ENCODE results near the gene ALPG.
"Not testable (repeated sequence)": the region's sequence is repeated elsewhere in the genome, so short reads cannot be mapped to it uniquely, and the experiment has no call there.

ALPG gene

DNA sequence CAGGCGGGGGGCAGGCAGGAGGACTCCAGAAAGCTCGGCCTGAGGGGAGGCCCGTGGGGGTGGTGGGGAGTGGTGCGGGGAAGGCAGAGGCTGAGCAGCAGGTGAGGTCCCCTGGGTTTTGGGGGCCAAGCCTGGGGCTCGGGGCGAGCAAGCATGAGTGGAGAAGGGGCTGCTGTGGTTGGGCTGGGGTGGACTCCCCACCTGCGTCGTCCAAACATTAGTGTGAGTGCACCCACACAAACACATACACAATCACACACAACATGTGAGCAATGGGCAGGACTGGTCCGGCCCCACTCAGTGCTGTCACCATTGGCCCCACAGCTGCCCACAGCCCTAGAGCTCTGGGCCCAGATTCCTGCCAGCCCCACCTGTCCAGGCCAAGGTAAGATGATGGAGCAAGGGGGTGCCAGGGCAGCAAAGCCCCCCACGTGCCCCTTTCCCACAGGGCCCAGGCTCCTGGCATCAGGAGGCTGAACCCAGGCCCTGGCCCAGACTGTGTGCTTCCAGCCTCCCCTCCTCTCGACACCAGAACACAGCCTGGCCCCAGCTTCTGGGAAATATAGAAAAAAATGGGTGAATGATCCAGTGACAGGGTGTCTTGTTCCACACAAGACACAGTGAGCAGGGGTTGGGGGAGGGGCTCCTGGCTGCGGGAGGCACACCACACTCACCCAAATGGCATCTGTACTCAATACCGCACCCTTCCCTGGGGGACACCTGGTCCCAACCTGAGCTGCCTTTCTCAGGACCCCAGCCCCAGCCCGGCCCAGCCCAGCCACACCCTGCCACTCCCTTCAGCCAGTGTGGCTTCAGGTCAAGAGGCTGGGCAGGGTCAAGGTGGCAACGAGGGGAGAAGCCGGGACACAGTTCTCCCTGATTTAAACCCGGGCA lies 28.6 kb upstream of the ALPG start:
- Histone ChIP-seq H3K9ac (ENCODE audit: low read length in 2 of 2) (no peak overlapping the region), H3K27ac (ENCODE audit: low read length) (no peak overlapping the region), H3K4me3 (ENCODE audit: low read length in 2 of 2) (no peak overlapping the region), H3K27me3 (ENCODE audit: control insufficient read depth in 1 of 2, insufficient read depth in 2 of 2, low read length in 2 of 2) (peaks cover 8 to 10% of the 10 kb centered on the region in 2 donors), H3K4me1 (ENCODE audit: control insufficient read depth, insufficient read depth, low read length) (no peaks in the 10 kb centered on the region), H3K9me3 (ENCODE audit: control insufficient read depth in 2 of 2, low read length in 2 of 2) (no peaks in the 10 kb centered on the region), H3K36me3 (ENCODE audit: control insufficient read depth in 2 of 2, insufficient read depth in 2 of 2, low read length in 2 of 2) (no peaks in the 10 kb centered on the region)

DNA sequence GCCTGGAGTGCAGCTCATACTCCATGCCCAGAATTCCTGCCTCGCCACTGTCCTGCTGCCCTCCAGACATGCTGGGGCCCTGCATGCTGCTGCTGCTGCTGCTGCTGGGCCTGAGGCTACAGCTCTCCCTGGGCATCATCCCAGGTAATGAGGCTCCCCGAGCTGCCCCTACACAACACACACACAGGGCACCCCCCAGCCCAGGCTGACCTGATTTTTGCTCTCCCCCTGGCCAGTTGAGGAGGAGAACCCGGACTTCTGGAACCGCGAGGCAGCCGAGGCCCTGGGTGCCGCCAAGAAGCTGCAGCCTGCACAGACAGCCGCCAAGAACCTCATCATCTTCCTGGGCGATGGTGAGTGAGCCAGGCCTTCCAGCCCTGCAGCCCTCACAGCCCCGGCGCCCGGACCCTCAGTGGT lies 27.9 kb upstream of the ALPG start, which contains the start of gene ALPP:
Gene ALPP (plus strand): TSS at position 17 of the 417 bp plus-strand sequence. CDS start 52 bp downstream, at position 69.
- not testable (repeated sequence) for H3K27me3 ChIP-seq (ENCODE audit: control insufficient read depth in 1 of 2, insufficient read depth in 2 of 2, low read length in 2 of 2); H3K9ac ChIP-seq (ENCODE audit: low read length in 2 of 2); H3K4me3 ChIP-seq (ENCODE audit: low read length in 2 of 2); H3K9me3 ChIP-seq (ENCODE audit: control insufficient read depth in 2 of 2, low read length in 2 of 2); H3K4me1 ChIP-seq (ENCODE audit: control insufficient read depth, insufficient read depth, low read length); H3K36me3 ChIP-seq (ENCODE audit: control insufficient read depth in 2 of 2, insufficient read depth in 2 of 2, low read length in 2 of 2); H3K27ac ChIP-seq (ENCODE audit: low read length)

DNA sequence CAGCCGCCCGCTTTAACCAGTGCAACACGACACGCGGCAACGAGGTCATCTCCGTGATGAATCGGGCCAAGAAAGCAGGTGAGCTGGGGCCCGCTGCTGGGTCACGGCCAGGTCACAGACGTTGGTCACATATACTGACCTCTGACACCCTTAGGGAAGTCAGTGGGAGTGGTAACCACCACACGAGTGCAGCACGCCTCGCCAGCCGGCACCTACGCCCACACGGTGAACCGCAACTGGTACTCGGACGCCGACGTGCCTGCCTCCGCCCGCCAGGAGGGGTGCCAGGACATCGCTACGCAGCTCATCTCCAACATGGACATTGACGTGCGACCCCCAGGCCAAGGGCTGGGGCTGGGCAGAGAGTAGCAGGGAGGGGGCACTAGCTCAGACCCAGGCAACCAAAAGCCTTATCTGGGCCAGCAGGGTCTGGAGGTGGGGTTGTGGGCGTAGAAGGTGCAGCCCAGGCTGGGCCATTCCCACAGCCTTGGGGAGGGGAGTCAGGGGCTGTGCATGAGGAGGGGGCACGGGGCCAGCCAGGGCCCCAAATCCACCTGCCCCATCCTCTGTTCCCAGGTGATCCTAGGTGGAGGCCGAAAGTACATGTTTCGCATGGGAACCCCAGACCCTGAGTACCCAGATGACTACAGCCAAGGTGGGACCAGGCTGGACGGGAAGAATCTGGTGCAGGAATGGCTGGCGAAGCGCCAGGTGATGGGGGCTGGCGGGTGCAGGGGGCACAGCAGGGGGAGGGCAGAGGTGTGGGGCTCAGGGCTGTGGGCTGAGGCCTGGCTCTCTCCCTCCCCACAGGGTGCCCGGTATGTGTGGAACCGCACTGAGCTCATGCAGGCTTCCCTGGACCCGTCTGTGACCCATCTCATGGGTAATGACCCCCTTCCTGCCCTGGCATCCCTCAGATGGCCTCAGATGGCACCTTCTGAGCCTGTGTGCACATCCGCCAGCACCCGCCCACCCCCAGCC lies 26.7 kb upstream of the ALPG start:
- not testable (repeated sequence) for H3K4me3 ChIP-seq (ENCODE audit: low read length in 2 of 2); H3K27ac ChIP-seq (ENCODE audit: low read length); H3K9me3 ChIP-seq (ENCODE audit: control insufficient read depth in 2 of 2, low read length in 2 of 2); H3K4me1 ChIP-seq (ENCODE audit: control insufficient read depth, insufficient read depth, low read length); H3K36me3 ChIP-seq (ENCODE audit: control insufficient read depth in 2 of 2, insufficient read depth in 2 of 2, low read length in 2 of 2); H3K9ac ChIP-seq (ENCODE audit: low read length in 2 of 2)
- H3K27me3 ChIP-seq (ENCODE audit: control insufficient read depth in 1 of 2, insufficient read depth in 2 of 2, low read length in 2 of 2) = peaks cover 10% of the 10 kb centered on the region in 2 donors

DNA sequence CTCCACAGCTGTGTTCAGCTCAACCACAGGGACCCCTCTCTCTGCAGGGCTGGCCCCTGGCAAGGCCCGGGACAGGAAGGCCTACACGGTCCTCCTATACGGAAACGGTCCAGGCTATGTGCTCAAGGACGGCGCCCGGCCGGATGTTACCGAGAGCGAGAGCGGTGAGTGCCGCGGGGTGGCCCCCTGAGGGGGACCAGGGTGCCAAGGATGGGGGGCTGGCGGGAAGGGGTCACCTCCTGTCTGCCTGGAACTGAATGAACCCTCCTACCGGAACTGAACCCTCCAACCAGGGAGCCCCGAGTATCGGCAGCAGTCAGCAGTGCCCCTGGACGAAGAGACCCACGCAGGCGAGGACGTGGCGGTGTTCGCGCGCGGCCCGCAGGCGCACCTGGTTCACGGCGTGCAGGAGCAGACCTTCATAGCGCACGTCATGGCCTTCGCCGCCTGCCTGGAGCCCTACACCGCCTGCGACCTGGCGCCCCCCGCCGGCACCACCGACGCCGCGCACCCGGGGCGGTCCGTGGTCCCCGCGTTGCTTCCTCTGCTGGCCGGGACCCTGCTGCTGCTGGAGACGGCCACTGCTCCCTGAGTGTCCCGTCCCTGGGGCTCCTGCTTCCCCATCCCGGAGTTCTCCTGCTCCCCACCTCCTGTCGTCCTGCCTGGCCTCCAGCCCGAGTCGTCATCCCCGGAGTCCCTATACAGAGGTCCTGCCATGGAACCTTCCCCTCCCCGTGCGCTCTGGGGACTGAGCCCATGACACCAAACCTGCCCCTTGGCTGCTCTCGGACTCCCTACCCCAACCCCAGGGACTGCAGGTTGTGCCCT lies 25.2 kb upstream of the ALPG start:
- H3K9me3 ChIP-seq (ENCODE audit: control insufficient read depth in 2 of 2, low read length in 2 of 2) = not testable (repeated sequence)
- peaks cover 11 to 12% of the 10 kb centered on the region in 2 donors for H3K27me3 ChIP-seq (ENCODE audit: control insufficient read depth in 1 of 2, insufficient read depth in 2 of 2, low read length in 2 of 2)

DNA sequence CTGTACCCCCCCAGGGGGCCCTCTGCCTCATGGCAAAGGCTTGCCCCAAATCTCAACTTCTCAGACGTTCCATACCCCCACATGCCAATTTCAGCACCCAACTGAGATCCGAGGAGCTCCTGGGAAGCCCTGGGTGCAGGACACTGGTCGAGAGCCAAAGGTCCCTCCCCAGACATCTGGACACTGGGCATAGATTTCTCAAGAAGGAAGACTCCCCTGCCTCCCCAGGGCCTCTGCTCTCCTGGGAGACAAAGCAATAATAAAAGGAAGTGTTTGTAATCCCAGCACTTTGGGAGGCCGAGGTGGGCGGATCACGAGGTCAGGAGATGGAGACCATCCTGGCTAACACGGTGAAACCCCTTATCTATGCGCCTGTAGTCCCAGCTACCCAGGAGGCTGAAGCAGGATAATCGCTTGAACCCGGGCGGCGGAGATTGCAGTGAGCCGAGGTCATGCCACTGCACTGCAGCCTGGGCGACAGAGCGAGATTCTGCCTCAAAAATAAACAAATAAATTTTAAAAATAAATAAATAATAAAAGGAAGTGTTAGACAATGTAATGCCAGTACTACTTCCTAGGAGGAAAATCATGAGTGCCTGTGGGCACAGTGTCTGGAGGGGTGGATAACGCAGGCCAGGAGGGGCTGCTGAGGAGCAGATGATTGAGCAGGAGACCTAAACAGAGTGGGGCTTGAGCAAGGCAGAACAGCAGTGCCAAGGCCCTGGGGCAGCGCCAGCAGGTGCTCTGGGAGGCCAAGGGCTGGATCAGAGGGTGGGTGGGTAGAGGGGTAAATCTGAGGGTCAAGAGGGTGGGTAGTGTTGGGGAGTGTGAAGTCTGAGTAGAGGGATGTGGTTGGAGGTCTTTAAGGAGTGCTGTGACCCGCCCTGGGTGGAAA lies 24.1 kb upstream of the ALPG start:
- Histone ChIP-seq H3K9me3 (ENCODE audit: control insufficient read depth in 2 of 2, low read length in 2 of 2) (no peaks in the 10 kb centered on the region), H3K4me3 (ENCODE audit: low read length in 2 of 2) (no peak overlapping the region), H3K4me1 (ENCODE audit: control insufficient read depth, insufficient read depth, low read length) (peaks cover 2% of the 10 kb centered on the region), H3K36me3 (ENCODE audit: control insufficient read depth in 2 of 2, insufficient read depth in 2 of 2, low read length in 2 of 2) (no peaks in the 10 kb centered on the region), H3K27ac (ENCODE audit: low read length) (no peak overlapping the region), H3K9ac (ENCODE audit: low read length in 2 of 2) (no peak overlapping the region), H3K27me3 (ENCODE audit: control insufficient read depth in 1 of 2, insufficient read depth in 2 of 2, low read length in 2 of 2) (peaks cover 18 to 22% of the 10 kb centered on the region in 2 donors)

More for the DNA sequence above, 25.2 kb upstream of the ALPG start:
- not testable (repeated sequence) for H3K27ac ChIP-seq (ENCODE audit: low read length); H3K36me3 ChIP-seq (ENCODE audit: control insufficient read depth in 2 of 2, insufficient read depth in 2 of 2, low read length in 2 of 2); H3K4me1 ChIP-seq (ENCODE audit: control insufficient read depth, insufficient read depth, low read length); H3K9ac ChIP-seq (ENCODE audit: low read length in 2 of 2); H3K4me3 ChIP-seq (ENCODE audit: low read length in 2 of 2)

DNA sequence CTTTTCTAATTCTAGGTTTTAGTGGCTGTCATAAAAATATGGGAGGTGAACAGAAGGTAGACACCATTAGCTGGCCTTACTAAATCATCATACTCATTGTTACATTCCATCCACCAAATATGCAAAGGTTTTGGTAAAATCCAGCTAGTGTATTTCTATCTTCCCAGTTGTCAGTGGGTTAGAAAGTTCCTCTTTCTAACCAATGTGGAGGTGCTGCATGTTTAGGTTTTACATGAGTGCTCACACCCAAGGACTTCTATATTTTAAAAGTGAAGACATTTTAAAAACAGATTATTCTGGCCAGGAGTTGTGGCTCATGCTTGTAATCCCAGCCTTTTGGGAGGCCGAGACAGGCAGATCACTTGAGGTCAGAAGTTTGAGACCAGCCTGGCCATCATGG lies 22.2 kb upstream of the ALPG start:
- H3K36me3 ChIP-seq (ENCODE audit: control insufficient read depth in 2 of 2, insufficient read depth in 2 of 2, low read length in 2 of 2) = no peaks in the 10 kb centered on the region
- H3K27me3 ChIP-seq (ENCODE audit: control insufficient read depth in 1 of 2, insufficient read depth in 2 of 2, low read length in 2 of 2) = peaks cover 26 to 35% of the 10 kb centered on the region in 2 donors
- H3K9me3 ChIP-seq (ENCODE audit: control insufficient read depth in 2 of 2, low read length in 2 of 2) = no peaks in the 10 kb centered on the region
- H3K4me1 ChIP-seq (ENCODE audit: control insufficient read depth, insufficient read depth, low read length) = peaks cover 3% of the 10 kb centered on the region
- no peak overlapping the region for H3K9ac ChIP-seq (ENCODE audit: low read length in 2 of 2)
- H3K27ac ChIP-seq (ENCODE audit: low read length) = no peak overlapping the region
- no peak overlapping the region for H3K4me3 ChIP-seq (ENCODE audit: low read length in 2 of 2)

DNA sequence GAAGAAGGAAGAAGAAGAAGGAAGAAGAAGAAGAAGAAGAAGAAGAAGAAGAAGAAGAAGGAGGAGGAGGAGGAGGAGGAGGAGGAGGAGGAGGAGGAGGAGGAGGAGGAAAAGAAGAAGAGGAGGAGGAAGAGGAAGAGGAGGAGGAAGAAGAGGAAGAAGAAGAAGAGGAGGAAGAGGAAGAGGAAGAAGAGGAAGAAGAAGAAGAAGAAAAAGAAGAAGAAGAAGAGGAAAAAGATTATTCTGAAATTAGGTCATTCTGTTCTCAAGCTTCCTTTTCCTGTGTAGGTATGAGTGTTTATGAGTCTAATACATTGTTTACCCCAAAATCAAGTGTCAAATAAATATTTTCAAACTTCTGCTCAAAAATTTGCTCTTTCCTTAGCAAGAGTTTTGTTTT lies 21.6 kb upstream of the ALPG start:
- H3K4me3 ChIP-seq (ENCODE audit: low read length in 2 of 2); H3K4me1 ChIP-seq (ENCODE audit: control insufficient read depth, insufficient read depth, low read length); H3K27ac ChIP-seq (ENCODE audit: low read length); H3K9me3 ChIP-seq (ENCODE audit: control insufficient read depth in 2 of 2, low read length in 2 of 2); H3K9ac ChIP-seq (ENCODE audit: low read length in 2 of 2); H3K36me3 ChIP-seq (ENCODE audit: control insufficient read depth in 2 of 2, insufficient read depth in 2 of 2, low read length in 2 of 2): not testable (repeated sequence)
- H3K27me3 ChIP-seq (ENCODE audit: control insufficient read depth in 1 of 2, insufficient read depth in 2 of 2, low read length in 2 of 2) = peaks cover 28 to 38% of the 10 kb centered on the region in 2 donors

DNA sequence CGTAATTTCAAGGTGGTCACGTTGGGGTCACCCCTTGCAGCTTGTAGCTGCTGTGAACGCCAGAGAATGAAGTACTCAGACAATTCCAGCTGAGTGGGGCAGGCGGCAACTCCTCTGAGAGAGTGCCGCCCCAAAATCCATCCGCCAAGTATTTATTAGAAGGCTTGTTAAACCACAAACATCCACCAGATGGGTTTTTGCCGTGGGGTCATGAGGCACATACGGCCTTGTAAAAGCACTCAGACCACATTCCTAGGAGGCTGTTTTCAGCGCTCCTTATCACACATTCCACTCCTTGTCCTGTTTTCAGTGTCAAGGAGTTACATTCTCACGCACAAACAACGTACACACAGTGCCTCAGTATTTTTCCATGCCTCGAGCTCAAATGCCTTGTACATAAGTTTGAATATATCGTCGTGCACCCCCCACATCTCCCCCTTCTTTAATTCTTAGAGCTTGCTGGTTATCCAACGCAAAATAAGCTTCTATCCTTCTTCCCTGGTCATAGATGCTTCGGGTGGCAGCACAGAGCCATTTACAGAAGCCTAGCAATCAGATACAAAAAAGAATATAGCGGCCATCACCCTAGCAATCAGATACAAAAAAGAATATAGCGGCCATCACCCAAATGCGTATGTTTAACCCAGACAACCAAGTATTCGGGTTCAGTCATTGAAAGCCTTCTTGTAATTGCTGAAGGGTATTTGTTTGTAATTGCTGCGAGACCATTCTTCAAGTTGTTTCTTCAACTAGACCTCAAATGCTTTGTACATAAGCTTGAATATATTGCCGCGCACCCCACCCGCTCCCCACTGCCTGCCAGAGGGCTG lies 20.8 kb upstream of the ALPG start:
- Histone ChIP-seq H3K4me1 (ENCODE audit: control insufficient read depth, insufficient read depth, low read length) (peaks cover 3% of the 10 kb centered on the region), H3K4me3 (ENCODE audit: low read length in 2 of 2) (no peak overlapping the region), H3K27me3 (ENCODE audit: control insufficient read depth in 1 of 2, insufficient read depth in 2 of 2, low read length in 2 of 2) (peaks cover 33 to 46% of the 10 kb centered on the region in 2 donors), H3K9ac (ENCODE audit: low read length in 2 of 2) (no peak overlapping the region), H3K36me3 (ENCODE audit: control insufficient read depth in 2 of 2, insufficient read depth in 2 of 2, low read length in 2 of 2) (no peaks in the 10 kb centered on the region), H3K27ac (ENCODE audit: low read length) (no peak overlapping the region), H3K9me3 (ENCODE audit: control insufficient read depth in 2 of 2, low read length in 2 of 2) (no peaks in the 10 kb centered on the region)

DNA sequence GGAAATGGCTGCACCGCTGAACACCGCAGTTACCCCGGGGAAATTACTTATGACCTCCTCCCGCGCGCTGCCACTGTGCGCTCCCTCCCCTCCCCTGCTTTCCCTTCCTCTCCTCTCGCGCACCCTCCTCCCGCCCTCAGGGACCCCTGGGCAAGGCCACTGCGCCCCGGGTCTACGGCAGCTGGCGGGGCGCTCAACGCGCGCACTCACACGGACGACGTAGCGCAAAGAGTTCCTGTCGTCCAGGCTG lies 20.2 kb upstream of the ALPG start:
- Histone ChIP-seq H3K4me3 (ENCODE audit: low read length in 2 of 2) (no peak overlapping the region), H3K9me3 (ENCODE audit: control insufficient read depth in 2 of 2, low read length in 2 of 2) (no peaks in the 10 kb centered on the region), H3K9ac (ENCODE audit: low read length in 2 of 2) (no peak overlapping the region), H3K4me1 (ENCODE audit: control insufficient read depth, insufficient read depth, low read length) (peaks cover 3% of the 10 kb centered on the region), H3K36me3 (ENCODE audit: control insufficient read depth in 2 of 2, insufficient read depth in 2 of 2, low read length in 2 of 2) (no peaks in the 10 kb centered on the region), H3K27me3 (ENCODE audit: control insufficient read depth in 1 of 2, insufficient read depth in 2 of 2, low read length in 2 of 2) (peaks cover 33 to 48% of the 10 kb centered on the region in 2 donors), H3K27ac (ENCODE audit: low read length) (no peak overlapping the region)

Data from stomach smooth muscle (tissue), 2 donors.